ENCODE results near the gene OR9Q2. TPM values are rescaled to one million over a fixed set of nuclear protein-coding genes. Genes with fewer than 3 reads are reported as not detected.

OR9Q2 gene
- polyA plus RNA-seq, 4 donors: not detected

Other genes with a start within 250 kb of the OR9Q2 start
- gene OR9Q1, start 165.2 kb upstream of the OR9Q2 start, polyA plus RNA-seq (ENCODE audit: insufficient read length in 4 of 4): not detected
- gene OR6Q1, start 158.1 kb upstream of the OR9Q2 start, polyA plus RNA-seq (ENCODE audit: insufficient read length in 4 of 4): not detected
- not detected for gene OR9I1, start 63.5 kb upstream of the OR9Q2 start, polyA plus RNA-seq (ENCODE audit: insufficient read length in 4 of 4)
- gene OR1S2, start 15.1 kb downstream of the OR9Q2 start, polyA plus RNA-seq (ENCODE audit: insufficient read length in 4 of 4): not detected
- gene OR1S1, start 23.6 kb downstream of the OR9Q2 start, polyA plus RNA-seq (ENCODE audit: insufficient read length in 4 of 4): not detected
- gene OR10Q1, start 39.8 kb downstream of the OR9Q2 start, polyA plus RNA-seq (ENCODE audit: insufficient read length in 4 of 4): not detected
- not detected for gene OR10W1, start 79.2 kb downstream of the OR9Q2 start, polyA plus RNA-seq (ENCODE audit: insufficient read length in 4 of 4)
- gene OR5B17, start 170.0 kb downstream of the OR9Q2 start, polyA plus RNA-seq (ENCODE audit: insufficient read length in 4 of 4): not detected
- gene OR5B3, start 217.8 kb downstream of the OR9Q2 start, polyA plus RNA-seq (ENCODE audit: insufficient read length in 4 of 4): not detected
- gene OR5B2, start 239.1 kb downstream of the OR9Q2 start, polyA plus RNA-seq (ENCODE audit: insufficient read length in 4 of 4): under 1 TPM in 1 of 4 donors, not detected in 3; 0.03 TPM